ENCODE results near the gene EAF1. TPM values are rescaled to one million over a fixed set of nuclear protein-coding genes. Genes with fewer than 3 reads are reported as not detected.
"Not testable (repeated sequence)": the region's sequence is repeated elsewhere in the genome, so short reads cannot be mapped to it uniquely, and the experiment has no call there.

The EAF1 gene
- total RNA-seq, 1 donor from 2014 or later, result 43.9 TPM

DNA sequence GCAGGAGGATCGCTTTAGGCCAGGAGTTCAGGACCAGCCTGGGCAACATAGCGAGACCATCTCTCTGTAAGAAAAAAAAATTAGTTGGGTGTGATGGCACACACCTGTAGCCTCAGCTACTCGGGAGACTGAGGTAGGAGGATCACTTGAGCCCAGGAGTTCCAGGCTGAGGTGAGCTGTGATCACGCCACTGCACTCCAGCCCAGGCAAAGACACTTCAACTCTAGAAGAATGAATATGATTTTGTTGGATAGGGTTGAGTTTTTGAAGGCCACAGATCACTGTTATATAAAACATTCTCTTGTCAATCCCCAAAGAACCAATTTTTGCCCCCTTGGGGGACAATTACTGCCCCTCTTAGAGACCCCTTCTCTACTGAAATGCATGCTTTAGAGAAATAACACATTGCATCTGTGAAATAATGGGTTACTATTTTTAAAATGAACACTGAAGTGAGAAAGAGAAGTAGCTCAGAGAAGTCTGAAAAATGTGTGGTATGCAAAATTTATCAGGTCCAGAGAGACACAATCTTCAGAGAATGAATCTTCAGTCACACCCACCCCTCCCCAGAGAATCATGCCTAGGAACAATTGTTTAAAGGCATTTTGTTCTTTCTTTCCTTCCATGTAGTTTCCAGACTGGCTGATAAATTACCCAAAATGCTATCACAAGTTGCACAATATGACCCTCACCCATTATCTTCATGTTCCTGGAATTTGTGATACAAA, 42.7 kb upstream of the EAF1 start:
- Mint-ChIP-seq H3K4me1 (ENCODE audit: low read depth, unreplicated experiment) (no peaks in the 10 kb centered on the region), H3K27ac (ENCODE audit: unreplicated experiment) (no peak overlapping the region), H3K9me3 (ENCODE audit: unreplicated experiment) (peaks cover 3% of the 10 kb centered on the region), H3K27me3 (ENCODE audit: unreplicated experiment) (peaks cover 2% of the 10 kb centered on the region), H3K4me3 (ENCODE audit: unreplicated experiment) (no peak overlapping the region), H3K36me3 (ENCODE audit: unreplicated experiment) (peaks cover 7% of the 10 kb centered on the region)
- DNase-seq, result no peak
- TF ChIP-seq, protein P1, sequence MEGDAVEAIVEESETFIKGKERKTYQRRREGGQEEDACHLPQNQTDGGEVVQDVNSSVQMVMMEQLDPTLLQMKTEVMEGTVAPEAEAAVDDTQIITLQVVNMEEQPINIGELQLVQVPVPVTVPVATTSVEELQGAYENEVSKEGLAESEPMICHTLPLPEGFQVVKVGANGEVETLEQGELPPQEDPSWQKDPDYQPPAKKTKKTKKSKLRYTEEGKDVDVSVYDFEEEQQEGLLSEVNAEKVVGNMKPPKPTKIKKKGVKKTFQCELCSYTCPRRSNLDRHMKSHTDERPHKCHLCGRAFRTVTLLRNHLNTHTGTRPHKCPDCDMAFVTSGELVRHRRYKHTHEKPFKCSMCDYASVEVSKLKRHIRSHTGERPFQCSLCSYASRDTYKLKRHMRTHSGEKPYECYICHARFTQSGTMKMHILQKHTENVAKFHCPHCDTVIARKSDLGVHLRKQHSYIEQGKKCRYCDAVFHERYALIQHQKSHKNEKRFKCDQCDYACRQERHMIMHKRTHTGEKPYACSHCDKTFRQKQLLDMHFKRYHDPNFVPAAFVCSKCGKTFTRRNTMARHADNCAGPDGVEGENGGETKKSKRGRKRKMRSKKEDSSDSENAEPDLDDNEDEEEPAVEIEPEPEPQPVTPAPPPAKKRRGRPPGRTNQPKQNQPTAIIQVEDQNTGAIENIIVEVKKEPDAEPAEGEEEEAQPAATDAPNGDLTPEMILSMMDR (IDR thresholded peaks at IDR 0.05; ENCODE audit: partially characterized antibody, unreplicated experiment), result no peak

DNA sequence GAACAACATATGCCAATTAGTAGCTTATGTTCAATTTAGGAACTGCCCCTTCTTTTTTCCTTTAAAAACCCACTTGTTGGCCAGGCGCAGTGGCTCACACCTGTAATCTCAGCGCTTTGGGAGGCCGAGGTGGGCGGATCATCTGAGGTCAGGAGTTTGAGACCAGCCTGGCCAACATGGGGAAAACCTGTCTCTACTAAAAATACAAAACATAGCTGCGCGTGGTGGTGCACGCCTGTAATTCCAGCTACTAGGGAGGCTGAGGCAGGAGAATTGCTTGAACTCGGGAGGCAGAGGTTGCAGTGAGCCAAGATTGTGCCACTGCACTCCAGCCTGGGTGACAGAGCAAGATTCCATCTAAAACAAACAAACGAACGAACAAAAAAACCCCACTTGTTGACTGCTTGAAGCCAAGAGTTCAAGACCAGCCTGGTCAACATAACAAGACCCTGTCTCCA, 42.1 kb upstream of the EAF1 start:
- not testable (repeated sequence) for H3K4me3 Mint-ChIP-seq (ENCODE audit: unreplicated experiment); H3K9me3 Mint-ChIP-seq (ENCODE audit: unreplicated experiment); H3K36me3 Mint-ChIP-seq (ENCODE audit: unreplicated experiment); DNase-seq; H3K27ac Mint-ChIP-seq (ENCODE audit: unreplicated experiment); H3K4me1 Mint-ChIP-seq (ENCODE audit: low read depth, unreplicated experiment); H3K27me3 Mint-ChIP-seq (ENCODE audit: unreplicated experiment)

DNA sequence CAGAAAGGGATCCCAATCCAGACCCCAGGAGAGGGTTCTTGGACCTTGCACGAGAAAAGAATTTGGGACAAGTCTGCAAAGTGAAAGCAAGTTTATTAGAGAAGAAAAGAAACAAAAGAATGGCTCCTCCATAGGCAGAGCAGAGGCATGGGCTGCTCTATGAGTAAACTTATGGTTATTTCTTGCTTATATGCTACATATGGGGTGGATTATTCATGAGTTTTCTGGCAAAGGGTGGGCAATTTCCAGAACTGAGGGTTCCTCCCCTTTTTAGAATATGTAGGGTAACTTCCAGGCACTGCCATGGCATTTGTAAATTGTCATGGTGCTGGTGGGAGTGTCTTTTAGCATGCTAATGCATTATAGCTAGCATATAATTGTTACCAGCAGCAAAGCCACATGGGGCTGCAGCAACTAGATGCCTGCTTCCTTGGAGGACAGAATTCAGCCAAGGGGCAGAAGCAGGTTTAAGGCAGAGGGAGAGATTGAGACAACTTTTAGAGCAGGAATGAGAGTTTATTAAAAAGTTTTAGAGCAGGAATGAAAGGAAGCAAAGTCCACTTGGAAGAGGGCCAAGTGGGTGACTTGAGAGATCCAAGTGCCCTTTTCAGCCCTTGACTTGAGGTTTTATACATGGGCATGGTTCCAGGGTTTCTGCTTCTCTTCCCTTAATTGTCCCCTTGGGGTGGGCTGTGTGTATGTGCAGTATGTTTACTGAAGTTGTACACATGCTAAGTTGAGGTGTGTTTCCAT, 41.3 kb upstream of the EAF1 start:
- TF ChIP-seq, protein P1 (IDR thresholded peaks at IDR 0.05; ENCODE audit: partially characterized antibody, unreplicated experiment), result no peak
- Mint-ChIP-seq H3K4me3 (ENCODE audit: unreplicated experiment) (no peak overlapping the region), H3K27me3 (ENCODE audit: unreplicated experiment) (peaks cover 2% of the 10 kb centered on the region)

DNA sequence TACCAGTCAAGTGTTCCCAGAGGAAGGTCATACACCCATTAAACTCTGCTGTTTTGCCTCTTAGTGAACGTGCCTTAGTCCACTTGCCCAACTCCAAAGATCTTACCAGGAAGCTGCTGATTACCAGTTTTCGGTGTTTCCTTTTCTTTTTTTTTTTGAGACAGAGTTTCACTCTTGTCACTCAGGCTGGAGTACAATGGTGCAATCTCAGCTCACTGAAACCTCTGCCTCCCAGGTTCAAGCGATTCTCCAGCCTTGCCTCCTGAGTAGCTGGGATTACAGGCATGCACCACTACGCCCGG, 40.8 kb upstream of the EAF1 start:
- not testable (repeated sequence) for H3K36me3 Mint-ChIP-seq (ENCODE audit: unreplicated experiment); H3K4me3 Mint-ChIP-seq (ENCODE audit: unreplicated experiment); H3K4me1 Mint-ChIP-seq (ENCODE audit: low read depth, unreplicated experiment); H3K27me3 Mint-ChIP-seq (ENCODE audit: unreplicated experiment); H3K27ac Mint-ChIP-seq (ENCODE audit: unreplicated experiment); H3K9me3 Mint-ChIP-seq (ENCODE audit: unreplicated experiment); DNase-seq

More for the DNA sequence above, 41.3 kb upstream of the EAF1 start:
- no peak for DNase-seq
- Mint-ChIP-seq H3K27ac (ENCODE audit: unreplicated experiment) (no peak overlapping the region), H3K36me3 (ENCODE audit: unreplicated experiment) (peaks cover 7% of the 10 kb centered on the region), H3K4me1 (ENCODE audit: low read depth, unreplicated experiment) (no peaks in the 10 kb centered on the region), H3K9me3 (ENCODE audit: unreplicated experiment) (peaks cover 3% of the 10 kb centered on the region)

DNA sequence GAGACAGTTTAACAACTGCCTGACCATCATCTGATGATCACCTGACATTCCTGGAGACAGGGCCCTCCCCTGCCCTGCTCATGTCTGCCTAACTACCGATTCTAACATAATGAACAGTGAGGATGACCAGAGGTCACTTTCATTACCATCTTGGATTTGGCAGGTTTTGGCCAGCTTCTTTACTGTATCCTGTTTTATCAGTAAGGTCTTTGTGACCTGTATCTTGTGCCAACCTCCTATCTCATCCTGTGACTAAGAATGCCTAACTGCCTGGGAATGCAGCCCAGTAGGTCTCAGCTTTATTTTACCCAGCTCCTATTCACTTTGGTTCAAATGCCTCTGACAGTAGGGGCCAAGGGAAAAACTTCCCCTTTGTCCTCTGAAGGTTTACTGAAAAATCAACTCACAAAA, 40.2 kb upstream of the EAF1 start:
- no peaks in the 10 kb centered on the region for H3K4me1 Mint-ChIP-seq (ENCODE audit: low read depth, unreplicated experiment)
- peaks cover 2% of the 10 kb centered on the region for H3K27me3 Mint-ChIP-seq (ENCODE audit: unreplicated experiment)
- TF ChIP-seq, protein P1 (IDR thresholded peaks at IDR 0.05; ENCODE audit: partially characterized antibody, unreplicated experiment), result no peak
- peaks cover 3% of the 10 kb centered on the region for H3K9me3 Mint-ChIP-seq (ENCODE audit: unreplicated experiment)
- DNase-seq, result no peak
- no peak overlapping the region for H3K4me3 Mint-ChIP-seq (ENCODE audit: unreplicated experiment)
- peaks cover 7% of the 10 kb centered on the region for H3K36me3 Mint-ChIP-seq (ENCODE audit: unreplicated experiment)
- H3K27ac Mint-ChIP-seq (ENCODE audit: unreplicated experiment), result no peak overlapping the region

DNA sequence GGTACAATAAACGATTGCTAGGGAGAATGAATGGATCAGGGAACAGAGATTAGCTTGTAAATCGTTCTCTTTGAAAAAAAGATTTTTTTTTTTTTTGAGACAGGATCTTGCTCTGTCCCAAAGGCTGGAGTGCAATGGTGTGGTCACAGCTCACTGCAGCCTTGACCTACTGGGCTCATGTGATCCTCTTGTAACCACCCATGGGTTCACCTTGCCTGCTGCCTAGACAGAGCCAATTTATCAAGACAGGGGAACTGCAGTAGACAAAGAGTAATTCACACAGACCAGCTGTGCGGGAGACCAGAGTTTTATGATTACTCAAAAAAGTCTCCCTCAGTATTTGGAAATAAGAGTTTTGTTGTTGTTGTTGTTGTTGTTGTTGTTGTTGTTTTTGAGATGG, 39.7 kb upstream of the EAF1 start:
- Mint-ChIP-seq H3K9me3 (ENCODE audit: unreplicated experiment) (peaks cover 3% of the 10 kb centered on the region), H3K27me3 (ENCODE audit: unreplicated experiment) (peaks cover 2% of the 10 kb centered on the region), H3K4me3 (ENCODE audit: unreplicated experiment) (no peak overlapping the region), H3K27ac (ENCODE audit: unreplicated experiment) (no peak overlapping the region), H3K4me1 (ENCODE audit: low read depth, unreplicated experiment) (no peaks in the 10 kb centered on the region), H3K36me3 (ENCODE audit: unreplicated experiment) (peaks cover 7% of the 10 kb centered on the region)
- no peak for DNase-seq
- TF ChIP-seq, protein P1 (IDR thresholded peaks at IDR 0.05; ENCODE audit: partially characterized antibody, unreplicated experiment), result no peak

DNA sequence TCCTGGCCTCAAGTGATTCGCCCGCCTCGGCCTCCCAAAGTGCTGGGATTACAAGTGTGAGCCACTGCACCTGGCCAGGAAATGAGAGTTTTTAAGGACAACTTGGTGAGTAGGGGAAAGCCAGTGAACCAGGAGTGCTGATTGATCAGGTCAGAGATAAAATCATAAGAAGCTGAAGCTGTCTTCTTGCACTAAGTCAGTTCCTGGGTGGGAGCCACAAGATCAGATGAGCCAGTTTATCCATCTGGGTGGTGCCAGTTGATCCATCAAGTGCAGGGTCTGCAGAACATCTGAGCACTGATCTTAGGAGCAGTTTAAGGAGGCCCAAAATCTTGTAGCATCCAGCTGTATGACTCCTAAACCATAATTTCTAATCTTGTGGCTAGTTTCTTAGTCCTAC, 39.1 kb upstream of the EAF1 start:
- H3K36me3 Mint-ChIP-seq (ENCODE audit: unreplicated experiment); H3K4me1 Mint-ChIP-seq (ENCODE audit: low read depth, unreplicated experiment); H3K9me3 Mint-ChIP-seq (ENCODE audit: unreplicated experiment); DNase-seq; H3K27me3 Mint-ChIP-seq (ENCODE audit: unreplicated experiment); H3K27ac Mint-ChIP-seq (ENCODE audit: unreplicated experiment); H3K4me3 Mint-ChIP-seq (ENCODE audit: unreplicated experiment): not testable (repeated sequence)

All from glutamatergic neuron (in vitro differentiated cells).